IPS-20b (cell line): ENCODE results near the gene PRKCQ.
A peak's percentile ranks its signal among the peaks of the same experiment; 100 is the strongest.

Experiments used
- H3K27ac ChIP-seq: one replicate; pipeline ENCODE4 v1.5.1; 2013; ENCODE audit warnings: low read length
- H3K27me3 ChIP-seq: 2 replicates; pipeline ENCODE4 v1.6.1; 2013; ENCODE audit warnings: mild to moderate bottlenecking, low read length, inconsistent platforms; ENCODE audit not compliant: insufficient read depth
- H3K36me3 ChIP-seq: 2 replicates; pipeline ENCODE4 v1.6.1; 2013; ENCODE audit warnings: low read depth, mild to moderate bottlenecking, inconsistent platforms, low read length, moderate library complexity; ENCODE audit not compliant: insufficient read depth
- H3K4me1 ChIP-seq: 2 replicates; pipeline ENCODE4 v1.6.1; 2013; ENCODE audit warnings: mild to moderate bottlenecking, control low read depth, inconsistent platforms, low read length, moderate library complexity; ENCODE audit not compliant: insufficient read depth
- H3K4me3 ChIP-seq: 2 replicates; pipeline ENCODE4 v1.5.1; 2013; ENCODE audit warnings: mild to moderate bottlenecking, low read length, inconsistent platforms
- H3K9ac ChIP-seq: 2 replicates; pipeline ENCODE4 v1.6.1; 2013; ENCODE audit warnings: low read depth, mild to moderate bottlenecking, inconsistent platforms, low read length, moderate library complexity
- H3K9me3 ChIP-seq: 2 replicates; pipeline ENCODE4 v1.6.1; 2013; ENCODE audit warnings: mild to moderate bottlenecking, low read depth, low read length, inconsistent platforms; ENCODE audit not compliant: insufficient read depth

PRKCQ gene

DNA sequence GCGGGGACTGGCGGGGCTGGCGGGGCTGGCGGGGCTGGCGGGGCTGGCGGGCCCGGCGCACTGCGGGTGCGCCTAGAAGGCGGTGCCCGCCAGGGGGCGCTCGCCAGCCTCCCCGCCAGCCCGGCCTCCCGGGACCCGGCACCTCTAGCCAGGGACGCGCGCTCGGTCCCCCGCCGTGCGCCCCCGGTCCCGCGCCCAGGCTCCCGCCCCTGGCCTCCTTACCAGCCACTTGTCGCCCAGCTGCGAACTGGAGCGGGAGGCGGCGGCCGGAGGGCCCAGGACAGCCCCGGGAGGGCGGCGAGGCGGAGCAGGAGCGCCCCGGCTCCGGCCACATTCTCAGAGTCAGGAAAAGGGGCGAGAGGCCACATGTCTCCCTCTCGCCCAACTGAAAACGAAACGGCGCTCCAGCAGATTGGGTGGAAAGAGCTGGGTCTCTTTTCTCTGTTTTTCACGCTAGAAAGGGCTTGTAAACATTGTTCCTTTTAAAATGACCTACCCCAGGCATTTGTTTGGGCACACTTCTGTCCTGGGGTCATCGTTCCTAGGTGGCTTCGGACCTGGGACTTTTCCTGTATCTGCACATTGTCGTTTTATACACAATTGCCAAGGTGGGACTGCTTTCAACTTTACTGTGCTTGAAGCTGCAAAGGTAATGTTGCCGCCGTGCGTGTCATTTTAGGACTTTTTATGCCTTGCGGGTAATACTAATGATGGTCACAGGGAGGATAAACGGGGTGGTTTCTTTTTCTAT lies 378 bp upstream of the PRKCQ start:
- peak overlapping the region; percentile 77 for H3K4me3 ChIP-seq
- peaks cover 23% of the 10 kb centered on the region for H3K36me3 ChIP-seq
- H3K4me1 ChIP-seq = peaks cover 14% of the 10 kb centered on the region; the same call in 1 of the 2 replicates

DNA sequence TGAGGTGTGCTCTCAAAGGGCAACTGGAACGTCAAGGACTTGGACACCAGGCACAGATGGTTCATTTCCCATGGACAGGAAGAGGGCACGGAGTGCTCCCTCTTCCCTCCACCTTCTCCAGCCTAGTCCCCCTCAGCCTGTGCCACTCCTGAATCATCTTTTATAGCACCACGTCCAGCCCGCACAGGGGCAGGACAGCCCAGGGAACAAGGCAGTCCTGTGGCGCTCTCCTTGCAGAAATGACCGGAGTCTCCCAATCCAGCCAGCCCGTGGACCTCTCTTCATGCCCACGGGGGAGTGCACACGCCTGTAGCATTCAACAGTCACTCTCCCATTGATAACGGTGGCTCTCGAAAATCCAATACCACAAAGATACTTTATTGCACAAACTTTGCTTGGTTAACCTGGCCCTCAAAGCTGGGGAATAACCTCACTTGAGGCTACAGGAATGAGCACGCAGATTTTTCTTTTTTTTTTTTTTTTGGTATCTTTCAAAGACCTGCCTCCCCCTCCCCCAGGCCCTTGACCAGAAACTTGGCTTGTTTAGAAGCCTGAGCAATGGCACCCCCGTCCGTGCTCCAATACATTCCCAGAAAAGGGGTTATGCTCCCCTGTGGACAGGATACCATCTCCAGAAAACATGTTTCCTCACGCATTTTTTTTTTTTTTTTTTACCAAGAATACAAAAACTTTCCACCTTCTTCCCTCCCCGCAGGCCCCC lies 733 bp downstream of the PRKCQ start:
- Histone ChIP-seq H3K4me3 (peak overlapping the region; percentile 77), H3K9ac (peak overlapping the region; percentile 65; the same call in 1 of the 2 replicates), H3K9me3 (no peaks in the 10 kb centered on the region), H3K27ac (no peak overlapping the region), H3K27me3 (peaks cover 23% of the 10 kb centered on the region), H3K4me1 (peaks cover 14% of the 10 kb centered on the region; the same call in 1 of the 2 replicates), H3K36me3 (peaks cover 12% of the 10 kb centered on the region)

More for the DNA sequence above, 378 bp upstream of the PRKCQ start:
- H3K27ac ChIP-seq = no peak overlapping the region
- peak overlapping the region; percentile 77 for H3K9ac ChIP-seq
- H3K27me3 ChIP-seq = peaks cover 23% of the 10 kb centered on the region
- H3K9me3 ChIP-seq = no peaks in the 10 kb centered on the region

DNA sequence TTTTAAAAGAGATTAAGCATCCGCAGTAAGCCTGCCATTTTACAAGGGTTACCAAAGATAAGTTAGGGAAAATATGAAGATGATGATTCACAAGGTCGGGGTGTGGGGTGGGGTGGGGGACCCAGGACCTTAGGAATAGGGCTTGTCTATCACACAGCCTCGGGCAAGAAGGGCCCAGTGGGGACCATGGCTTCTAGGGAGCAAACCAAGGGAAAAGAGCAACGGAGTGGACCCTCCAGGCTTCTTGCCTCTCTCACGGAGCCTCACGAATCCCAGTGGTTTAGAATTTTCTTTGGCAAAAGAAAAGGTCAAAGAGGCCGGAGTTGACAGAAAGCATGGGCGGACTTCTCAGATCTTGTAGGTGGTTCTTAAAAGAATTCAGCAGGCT lies 1.3 kb downstream of the PRKCQ start:
- H3K9ac ChIP-seq = no peak overlapping the region
- no peak overlapping the region for H3K27ac ChIP-seq
- H3K9me3 ChIP-seq = no peaks in the 10 kb centered on the region
- H3K27me3 ChIP-seq = peaks cover 23% of the 10 kb centered on the region
- H3K4me1 ChIP-seq = peaks cover 14% of the 10 kb centered on the region; the same call in 1 of the 2 replicates
- peak overlapping the region; percentile 77; the same call in 1 of the 2 replicates for H3K4me3 ChIP-seq
- peaks cover 7% of the 10 kb centered on the region for H3K36me3 ChIP-seq

DNA sequence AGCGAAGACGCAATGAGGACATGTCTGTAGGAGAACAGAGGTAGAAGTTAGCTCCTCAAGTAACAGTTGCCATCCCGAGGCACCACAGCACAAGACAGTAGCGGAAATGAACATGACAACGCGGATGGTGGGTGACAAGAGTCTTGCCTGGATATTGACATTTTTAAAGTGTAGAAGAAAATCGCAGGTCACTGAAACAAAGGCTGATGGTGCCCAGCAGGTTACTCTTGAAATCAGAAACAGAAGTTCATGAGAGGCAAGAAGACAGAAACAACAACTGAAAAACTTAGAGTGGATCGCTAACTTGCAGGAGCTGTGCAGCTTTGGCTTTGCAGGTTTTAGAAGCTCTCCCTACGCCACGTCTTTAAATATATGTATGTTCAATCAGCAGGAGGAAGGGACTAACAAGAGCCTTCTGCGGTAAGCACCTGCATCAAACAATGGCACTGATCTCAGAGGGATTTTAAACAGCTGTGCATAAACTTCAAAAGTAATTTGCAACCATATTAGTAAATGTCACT lies 1.8 kb downstream of the PRKCQ start:
- Histone ChIP-seq H3K4me3 (peak overlapping the region; percentile 28; the same call in 1 of the 2 replicates), H3K4me1 (peaks cover 14% of the 10 kb centered on the region; the same call in 1 of the 2 replicates), H3K27me3 (peaks cover 23% of the 10 kb centered on the region), H3K27ac (no peak overlapping the region), H3K9me3 (no peaks in the 10 kb centered on the region), H3K9ac (no peak overlapping the region), H3K36me3 (peaks cover 2% of the 10 kb centered on the region; the same call in 1 of the 2 replicates)

DNA sequence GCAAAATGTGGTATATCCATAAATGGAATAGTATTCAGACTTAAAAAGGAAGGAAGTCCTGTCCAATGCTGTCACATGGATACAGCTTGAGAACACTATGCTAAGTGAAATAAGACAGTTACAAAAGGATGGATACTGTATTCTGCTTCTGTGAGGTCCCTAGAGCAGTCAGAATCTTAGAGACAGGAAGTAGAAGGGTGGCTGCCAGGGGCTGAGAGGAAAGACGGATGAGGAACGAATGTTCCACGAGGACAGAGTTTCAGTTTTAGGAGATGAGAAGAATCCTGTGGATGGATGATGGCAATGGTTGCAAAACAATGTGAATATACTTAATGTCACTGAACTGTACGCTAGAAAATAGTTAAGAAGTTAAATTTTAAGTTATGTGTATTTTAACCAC lies 3.8 kb downstream of the PRKCQ start:
- Histone ChIP-seq H3K9ac (no peak overlapping the region), H3K36me3 (no peaks in the 10 kb centered on the region), H3K9me3 (no peaks in the 10 kb centered on the region), H3K27me3 (peaks cover 23% of the 10 kb centered on the region), H3K4me3 (no peak overlapping the region), H3K4me1 (peaks cover 8% of the 10 kb centered on the region; the same call in 1 of the 2 replicates), H3K27ac (no peak overlapping the region)

DNA sequence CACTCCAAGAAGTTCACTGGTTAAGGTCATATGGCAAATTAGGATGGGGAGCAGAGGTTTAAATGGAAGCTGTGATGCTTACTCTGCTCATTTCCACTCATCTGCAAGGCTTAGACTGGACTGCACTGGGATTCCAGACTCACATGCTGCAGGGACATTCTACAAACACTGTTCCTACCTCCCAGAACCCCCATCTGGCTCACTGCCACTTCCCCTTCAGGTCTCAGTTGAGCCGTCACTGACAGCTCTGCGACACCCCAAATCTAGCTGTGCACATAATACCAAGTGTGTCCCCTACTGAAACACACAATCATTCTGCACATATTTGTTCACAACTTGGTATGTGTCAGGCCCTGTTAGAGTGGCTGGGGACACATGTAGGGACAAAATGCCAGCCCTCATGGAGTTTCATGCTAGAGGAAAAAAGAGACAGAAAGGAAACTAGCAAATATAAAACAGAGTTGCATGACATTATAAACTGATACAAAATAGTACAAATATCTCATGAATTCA lies 5.4 kb downstream of the PRKCQ start:
- H3K36me3 ChIP-seq = no peaks in the 10 kb centered on the region
- H3K27ac ChIP-seq = no peak overlapping the region
- no peak overlapping the region for H3K9ac ChIP-seq
- peaks cover 23% of the 10 kb centered on the region for H3K27me3 ChIP-seq
- H3K9me3 ChIP-seq = no peaks in the 10 kb centered on the region
- H3K4me3 ChIP-seq = no peak overlapping the region
- peaks cover 8% of the 10 kb centered on the region; the same call in 1 of the 2 replicates for H3K4me1 ChIP-seq

DNA sequence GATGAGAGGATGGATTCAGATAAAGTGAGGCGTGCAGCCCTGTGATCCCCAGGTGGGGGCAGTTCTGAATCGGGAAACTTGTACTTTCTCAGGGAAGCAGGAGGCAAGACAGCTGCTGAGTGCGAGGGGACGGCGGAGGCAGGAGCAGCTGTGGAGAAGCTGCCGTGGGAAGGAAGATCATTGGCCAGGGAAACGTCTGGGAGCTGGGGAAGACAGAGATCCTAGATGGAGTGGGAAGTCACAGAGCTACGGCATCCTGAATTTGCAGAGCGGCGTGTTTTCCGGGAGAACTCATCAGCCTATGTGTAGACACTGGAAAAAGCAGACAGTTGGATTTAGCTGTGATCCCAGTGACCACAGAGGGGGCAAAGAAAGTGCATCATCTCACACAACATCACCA lies 9.2 kb downstream of the PRKCQ start:
- H3K27ac ChIP-seq = no peak overlapping the region
- no peak overlapping the region for H3K9ac ChIP-seq
- no peaks in the 10 kb centered on the region for H3K4me1 ChIP-seq
- H3K9me3 ChIP-seq = no peaks in the 10 kb centered on the region
- no peaks in the 10 kb centered on the region for H3K27me3 ChIP-seq
- H3K36me3 ChIP-seq = no peaks in the 10 kb centered on the region
- no peak overlapping the region for H3K4me3 ChIP-seq

DNA sequence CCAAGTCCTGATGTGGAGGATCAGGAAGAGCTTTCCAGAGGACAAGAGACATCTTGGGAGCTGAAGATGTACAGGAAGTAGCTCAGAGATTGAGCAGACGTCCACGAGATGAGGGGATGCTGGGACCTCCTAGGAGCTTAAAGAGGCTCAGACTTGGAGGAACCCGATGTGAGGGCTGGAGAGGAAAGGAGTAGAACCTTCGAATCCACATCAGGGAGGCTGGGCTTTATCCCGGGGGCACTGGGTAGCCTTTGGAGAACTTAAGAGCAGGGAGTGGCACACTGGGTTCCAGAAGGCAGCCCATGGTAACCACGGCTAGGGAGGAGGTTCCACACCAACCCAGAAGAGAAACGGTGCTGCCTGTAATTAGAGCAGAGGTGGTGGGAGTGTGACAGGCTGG lies 10.8 kb downstream of the PRKCQ start:
- Histone ChIP-seq H3K9me3 (no peaks in the 10 kb centered on the region), H3K27me3 (no peaks in the 10 kb centered on the region), H3K36me3 (no peaks in the 10 kb centered on the region), H3K27ac (no peak overlapping the region), H3K9ac (no peak overlapping the region), H3K4me1 (no peaks in the 10 kb centered on the region), H3K4me3 (no peak overlapping the region)

DNA sequence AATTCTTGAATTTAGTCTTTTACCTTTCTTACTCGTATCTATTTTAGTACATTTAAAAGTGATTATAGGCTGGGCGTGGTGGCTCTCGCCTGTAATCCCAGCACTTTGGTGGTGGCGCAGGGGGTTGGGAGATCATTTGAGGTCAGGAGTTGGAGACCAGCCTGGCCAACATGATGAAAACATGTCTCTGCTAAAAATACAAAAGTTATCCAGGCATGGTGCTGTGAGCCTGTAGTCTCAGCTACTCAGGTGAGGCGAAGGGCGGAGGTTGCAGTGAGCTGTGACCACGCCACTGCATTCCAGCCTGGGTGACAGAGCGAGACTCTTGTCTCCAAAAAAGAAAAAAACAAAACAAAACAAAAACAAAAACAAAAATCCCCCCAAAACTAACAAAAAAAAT lies 12.2 kb downstream of the PRKCQ start:
- Histone ChIP-seq H3K36me3 (no peaks in the 10 kb centered on the region), H3K9ac (no peak overlapping the region), H3K4me3 (no peak overlapping the region), H3K4me1 (no peaks in the 10 kb centered on the region), H3K27me3 (no peaks in the 10 kb centered on the region), H3K27ac (no peak overlapping the region), H3K9me3 (no peaks in the 10 kb centered on the region)

DNA sequence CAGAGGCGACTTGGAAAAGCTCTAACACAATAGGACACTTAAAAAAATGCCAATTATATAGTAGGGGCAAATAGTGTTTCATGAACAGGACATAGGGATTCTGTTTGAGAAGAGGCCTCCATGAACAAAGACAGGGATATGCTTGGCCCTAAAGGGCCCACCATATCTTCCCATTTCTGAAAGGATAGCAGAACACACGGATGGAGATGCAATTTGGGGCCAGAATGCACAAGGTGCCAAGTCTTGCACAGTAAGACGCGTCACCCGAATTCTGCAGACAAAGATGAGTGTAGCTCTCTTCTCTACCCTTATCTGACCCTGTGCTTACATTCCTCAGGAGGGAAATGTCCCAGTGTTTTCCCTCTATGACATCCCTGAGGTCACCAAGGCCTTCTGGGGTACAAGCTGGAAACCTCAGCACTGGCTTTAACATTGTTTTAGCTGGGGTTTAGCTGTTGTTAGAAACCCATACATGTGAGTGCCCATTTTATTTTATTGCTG lies 12.8 kb downstream of the PRKCQ start:
- H3K4me3 ChIP-seq = no peak overlapping the region
- no peaks in the 10 kb centered on the region for H3K9me3 ChIP-seq
- no peaks in the 10 kb centered on the region for H3K4me1 ChIP-seq
- no peak overlapping the region for H3K27ac ChIP-seq
- H3K9ac ChIP-seq = no peak overlapping the region
- H3K36me3 ChIP-seq = no peaks in the 10 kb centered on the region
- H3K27me3 ChIP-seq = no peaks in the 10 kb centered on the region

DNA sequence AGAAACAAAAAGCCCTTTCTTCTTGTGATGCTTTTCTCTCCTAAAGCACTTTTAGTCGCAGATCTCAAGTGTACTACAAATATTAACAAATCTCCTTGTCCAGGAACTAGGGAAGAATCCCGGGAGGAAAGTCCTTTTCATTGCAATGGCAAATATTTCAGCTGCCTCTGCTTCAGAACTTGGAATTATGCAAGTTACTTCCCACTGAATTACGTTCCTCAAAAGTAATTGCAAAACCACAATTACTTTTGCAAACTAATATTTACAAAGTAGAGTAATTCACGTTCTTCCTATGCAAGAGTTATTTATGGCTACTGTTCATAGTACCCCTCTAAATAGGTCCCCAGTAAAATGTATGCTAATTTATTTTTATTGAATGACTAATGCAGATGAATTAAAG lies 14.5 kb downstream of the PRKCQ start:
- no peaks in the 10 kb centered on the region for H3K4me1 ChIP-seq
- H3K27ac ChIP-seq = no peak overlapping the region
- no peak overlapping the region for H3K4me3 ChIP-seq
- no peak overlapping the region for H3K9ac ChIP-seq
- no peaks in the 10 kb centered on the region for H3K9me3 ChIP-seq
- no peaks in the 10 kb centered on the region for H3K27me3 ChIP-seq
- H3K36me3 ChIP-seq = no peaks in the 10 kb centered on the region
